Spleen (tissue), 11 donors: ENCODE data around the gene TMEM121. TPM values are rescaled to one million over a fixed set of nuclear protein-coding genes. Genes with fewer than 3 reads are reported as not detected.

Experiments
- DNase-seq: peaks from one replicate; pipeline ENCODE4 v3.0.0-alpha.2; 2020
- H3K27ac ChIP-seq, 8 donors: fragments of 200-600 bp; sonication (generic) in 7 of 8; 1 replicate in 4 of 8; 2 replicates in 4 of 8; pipeline versions ENCODE4 v1.5.0 to v1.8.0; 2016 to 2021; ENCODE audit warnings: inconsistent platforms in 4 of 8, mild to moderate bottlenecking in 4 of 8, moderate library complexity in 1 of 8
- H3K27me3 ChIP-seq, 7 donors: fragments of 200-600 bp; sonication (generic) in 6 of 7; replicated peaks in 1 of 7; 1 replicate in 4 of 7; 2 replicates in 3 of 7; pipeline versions ENCODE4 v1.5.0 to v1.8.0; 2016 to 2021; ENCODE audit warnings: inconsistent platforms in 3 of 7, mild to moderate bottlenecking in 1 of 7
- H3K36me3 ChIP-seq, 6 donors: fragments of 200-600 bp; sonication (generic) in 5 of 6; 1 replicate in 4 of 6; 2 replicates in 2 of 6; pipeline versions ENCODE4 v1.5.0 to v1.8.0; 2016 to 2021; ENCODE audit warnings: inconsistent platforms in 2 of 6
- H3K4me1 ChIP-seq, 6 donors: fragments of 200-600 bp; sonication (generic) in 5 of 6; 1 replicate in 3 of 6; 2 replicates in 3 of 6; pipeline versions ENCODE4 v1.5.0 to v1.8.0; 2016 to 2021; ENCODE audit warnings: inconsistent platforms in 3 of 6
- H3K4me3 ChIP-seq, 8 donors: fragments of 200-600 bp; sonication (generic) in 7 of 8; 1 replicate in 4 of 8; 2 replicates in 4 of 8; pipeline versions ENCODE4 v1.5.0 to v1.8.0; 2016 to 2021; ENCODE audit warnings: inconsistent platforms in 4 of 8, mild to moderate bottlenecking in 4 of 8, moderate library complexity in 2 of 8
- H3K9me3 ChIP-seq, 8 donors: fragments of 200-600 bp; sonication (generic) in 7 of 8; 1 replicate in 4 of 8; 2 replicates in 4 of 8; pipeline versions ENCODE4 v1.5.0 to v1.8.0; 2016 to 2021; ENCODE audit warnings: inconsistent platforms in 4 of 8
- CTCF ChIP-seq, 11 experiments: fragments of 200-600 bp in 7 of 11; fragments of 450-650 bp in 4 of 11; sonication (generic) in 4 of 11; IDR thresholded peaks in 8 of 11; conservative IDR thresholded peaks in 3 of 11; 1 replicate in 7 of 11; 2 replicates in 4 of 11; pipeline versions ENCODE4 v1.4.0 to v1.8.0; 2016 to 2021; ENCODE audit warnings: antibody characterized with exemption in 11 of 11, inconsistent platforms in 4 of 11, mild to moderate bottlenecking in 1 of 11
- POLR2A ChIP-seq, 3 donors: fragments of 450-650 bp; IDR thresholded peaks; one replicate each; pipeline ENCODE4 v1.5.1; 2017; ENCODE audit warnings: antibody characterized with exemption in 3 of 3, mild to moderate bottlenecking in 1 of 3
- POLR2AphosphoS5 ChIP-seq, 3 donors: sonication (generic); formaldehyde crosslinking; IDR thresholded peaks; one replicate each; pipeline ENCODE4 v1.5.1; 2017; ENCODE audit warnings: antibody characterized with exemption in 3 of 3
- WGBS, 5 donors: extraction: QIAGEN DNeasy Blood & Tissue Kit in 3 of 5; methylation state at CpG; one replicate each; pipeline versions ENCODE4 v1.1.5 to v1.1.7; 2013 to 2018; 5-methylcytosine and 5-hydroxymethylcytosine counted together
- intact Hi-C: fragments of 100-400 bp; cut with DNase I; formaldehyde crosslinking; loops from one replicate; pipeline ENCODE4 v1.15.0; 2023; ENCODE audit warnings: low total_unique reads
- polyA plus RNA-seq, 3 donors: library from polyadenylated mRNA; stranded (reverse); fragments of 200-250 nt; gene quantifications; one replicate each; pipeline ENCODE4 v1.2.1, GENCODE V29; 2013
- total RNA-seq, 7 donors: library from RNA; depleted of rRNA in 3 of 7; stranded (reverse); fragments of >200 nt in 3 of 7; fragmentation: NEBNext Ultra II Directional in 4 of 7; extraction: Animal tissue kit (Norgen Biotek cat#: 25700) in 4 of 7; gene quantifications; one replicate each; pipeline versions ENCODE4 v1.1.0 to v1.2.1, GENCODE V29; 2016 to 2021
- donor health status: healthy with polysubstance abuse.
- donor health status: DM: no; HTN: no; CAD: no; lungs with moderate emphysema.
- donor health status: DM: no; HTN: no; CAD: no.
- donor health status: Bipolar disorder and iron deficiency.
- donor health status: healthy.
- donor health status: DM: no; HTN: no; CAD: no.
- donor health status: DM: yes; HTN: yes; CAD: no.

Gene TMEM121
- total and polyA plus RNA-seq, 10 donors: 3.3 to 10.4 (median 4.6) TPM

GRCh38 chr14:105491366-105491973 lies 34.9 kb upstream of the TMEM121 start:
- Histone ChIP-seq H3K4me1 (peaks cover 22 to 56% (median 49%) of the 10 kb centered on the region in 6 donors), H3K27ac (peak overlapping the region; percentile 86 to 95 (median 92)), H3K9me3 (no peaks in the 10 kb centered on the region), H3K27me3 (peaks cover 0 to 17% (median 3%) of the 10 kb centered on the region in 7 donors), H3K4me3 (peak overlapping the region; percentile 68 to 97 (median 82)), H3K36me3 (peaks cover 0 to 19% (median 0%) of the 10 kb centered on the region in 6 donors)
- no peak for TF ChIP-seq CTCF (IDR thresholded peaks at IDR 0.05 in 8 of 11, conservative IDR thresholded peaks at IDR 0.05 in 3 of 11)
- TF ChIP-seq POLR2AphosphoS5 (IDR thresholded peaks at IDR 0.05): no peak
- TF ChIP-seq POLR2A (IDR thresholded peaks at IDR 0.05): no peak
- WGBS, 5 donors: 1 to 16% (median 2%) methylated on average over 9 to 53 of the region's 53 CpGs
- peak; percentile 94 for DNase-seq
- intact Hi-C loops: no loop called here

GRCh38 chr14:105492031-105492970 lies 34.1 kb upstream of the TMEM121 start:
- 78 to 94% (median 88%) methylated on average over 10 to 24 of the region's 24 CpGs for WGBS, 5 donors
- Histone ChIP-seq H3K9me3 (no peaks in the 10 kb centered on the region), H3K36me3 (peaks cover 0 to 24% (median 0%) of the 10 kb centered on the region in 6 donors), H3K4me3 (peak overlapping the region in 5 of 8 donors; percentile 68 to 97 (median 82)), H3K27me3 (peaks cover 0 to 9% (median 1%) of the 10 kb centered on the region in 7 donors), H3K4me1 (peaks cover 18 to 48% (median 40%) of the 10 kb centered on the region in 6 donors), H3K27ac (peak overlapping the region in 3 of 8 donors; percentile 89 to 95 (median 95))
- intact Hi-C loops: no loop called here
- peak; percentile 89 for DNase-seq
- TF ChIP-seq POLR2AphosphoS5 (IDR thresholded peaks at IDR 0.05): no peak
- TF ChIP-seq POLR2A (IDR thresholded peaks at IDR 0.05): no peak
- TF ChIP-seq CTCF (IDR thresholded peaks at IDR 0.05 in 8 of 11, conservative IDR thresholded peaks at IDR 0.05 in 3 of 11): no peak

- WGBS, 5 donors: 88 to 98% (median 94%) methylated on average over 13 to 20 of the region's 20 CpGs
- TF ChIP-seq CTCF (IDR thresholded peaks at IDR 0.05 in 8 of 11, conservative IDR thresholded peaks at IDR 0.05 in 3 of 11): no peak
- TF ChIP-seq POLR2A (IDR thresholded peaks at IDR 0.05): no peak
- TF ChIP-seq POLR2AphosphoS5 (IDR thresholded peaks at IDR 0.05): no peak
- no peaks in the 10 kb centered on the region for H3K9me3 ChIP-seq
- intact Hi-C loops: no loop called here
- H3K4me1 ChIP-seq: peaks cover 13 to 38% (median 31%) of the 10 kb centered on the region in 6 donors
- peaks cover 0 to 33% (median 0%) of the 10 kb centered on the region in 6 donors for H3K36me3 ChIP-seq
- peak; percentile 79 for DNase-seq
- no peaks in the 10 kb centered on the region for H3K27me3 ChIP-seq
- no peak overlapping the region for H3K27ac ChIP-seq
- no peak overlapping the region for H3K4me3 ChIP-seq
These were observed 33.2 kb upstream of the TMEM121 start for GRCh38 chr14:105492971-105493871.
